Measurements from ENCODE around the gene ZBTB20.

GRCh38 chr3:114841515-114841914 lies 305.6 kb downstream of the ZBTB20 start:
- TF ChIP-seq EZH2phosphoT487 (conservative IDR thresholded peaks at IDR 0.05; ENCODE audit: low read length), result no peak
- TF ChIP-seq CTCF (IDR thresholded peaks at IDR 0.05; ENCODE audit: insufficient read depth, low read length, poor library complexity, severe bottlenecking), result no peak

Measured in SU-DHL-6 (cell line).